NCI-H226 (cell line): ENCODE data around the gene TLR4.

Experiments used
- DNase-seq: peaks from one replicate; pipeline ENCODE4 v3.0.0-alpha.2; 2015

Gene TLR4

DNA sequence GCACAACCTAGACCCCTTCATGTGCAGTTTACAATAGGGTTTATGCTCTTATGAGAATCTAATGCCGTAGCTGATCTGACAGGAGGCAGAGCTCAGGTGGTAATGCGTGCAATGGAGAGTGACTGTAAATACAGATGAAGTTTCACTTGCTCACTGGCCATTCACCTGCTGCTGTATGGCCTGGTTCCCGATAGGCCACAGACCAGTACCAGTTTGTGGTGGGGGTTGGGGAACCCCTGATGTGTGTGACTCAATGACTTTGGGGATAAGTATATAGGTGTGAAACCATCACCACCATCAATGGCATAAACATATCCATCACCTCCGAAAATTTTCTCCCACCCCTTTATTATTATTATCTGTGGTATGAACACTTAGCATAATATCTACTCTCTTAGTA, 42.1 kb downstream of the TLR4 start:
- DNase-seq: no peak

DNA sequence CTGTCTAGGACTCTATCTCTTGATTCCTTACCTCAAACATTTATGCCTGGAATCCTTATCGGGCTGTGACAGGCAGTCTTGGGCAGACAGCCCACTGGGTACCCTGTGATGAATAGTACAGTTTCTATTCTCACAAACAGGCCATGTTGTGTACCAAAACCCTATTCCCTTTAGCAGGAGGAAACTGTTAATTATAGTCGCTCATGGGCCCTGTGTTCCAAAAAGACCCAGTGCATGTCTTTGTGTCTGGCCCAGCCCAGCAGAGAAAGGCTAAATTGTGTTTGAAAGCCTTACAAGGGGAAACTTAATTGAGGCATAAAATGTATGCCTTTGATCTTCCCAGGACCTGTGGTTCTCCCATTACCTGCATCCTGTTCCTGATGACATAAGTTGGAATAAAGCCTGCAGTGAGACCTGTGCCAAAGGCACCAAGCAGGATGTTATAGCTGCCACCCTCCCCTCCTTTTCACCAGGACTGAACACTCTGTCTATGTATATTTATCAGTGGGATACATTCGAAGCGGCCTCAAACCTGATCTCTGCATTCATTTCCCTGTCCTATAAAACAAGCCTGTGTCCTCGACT, 43.3 kb downstream of the TLR4 start:
- DNase-seq: no peak

DNA sequence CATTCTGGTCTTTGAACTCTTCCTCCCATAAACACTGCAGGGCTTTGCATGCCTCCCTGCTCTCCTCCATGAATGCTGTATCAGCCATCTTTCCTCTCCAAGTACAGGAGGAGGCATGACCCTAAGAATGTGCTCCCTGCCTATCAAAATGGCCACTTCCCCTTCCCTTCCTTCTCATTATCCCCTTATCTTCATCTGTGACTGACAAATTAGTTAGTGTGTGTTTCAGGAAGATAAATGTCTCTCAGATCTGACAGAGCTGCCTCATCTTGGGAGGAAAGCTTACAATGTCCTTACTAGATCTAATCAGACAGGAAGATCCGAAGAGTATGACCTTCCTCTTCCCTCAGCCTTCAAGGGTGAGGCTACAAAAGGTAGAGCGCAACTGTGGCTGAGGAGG, 46.2 kb downstream of the TLR4 start:
- DNase-seq: no peak

DNA sequence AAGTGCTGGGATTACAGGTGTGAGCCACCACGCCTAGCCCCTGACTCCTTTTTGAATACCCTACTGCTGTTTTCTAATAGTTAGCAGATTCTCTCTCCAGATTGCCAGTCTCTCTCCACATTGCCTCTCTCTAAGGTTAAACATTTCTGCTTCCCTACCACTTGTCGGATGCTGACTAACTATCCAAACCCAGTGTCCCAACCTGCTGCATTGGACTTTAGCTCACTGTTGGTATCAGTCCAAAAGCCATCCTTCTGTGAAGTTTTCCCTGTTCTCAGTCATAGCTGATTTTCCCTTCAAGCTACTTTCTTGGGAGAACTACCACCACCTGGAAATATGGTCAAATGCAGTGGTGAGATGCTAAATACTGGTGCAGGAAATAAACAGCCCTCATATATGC, 48.7 kb downstream of the TLR4 start:
- DNase-seq: no peak

DNA sequence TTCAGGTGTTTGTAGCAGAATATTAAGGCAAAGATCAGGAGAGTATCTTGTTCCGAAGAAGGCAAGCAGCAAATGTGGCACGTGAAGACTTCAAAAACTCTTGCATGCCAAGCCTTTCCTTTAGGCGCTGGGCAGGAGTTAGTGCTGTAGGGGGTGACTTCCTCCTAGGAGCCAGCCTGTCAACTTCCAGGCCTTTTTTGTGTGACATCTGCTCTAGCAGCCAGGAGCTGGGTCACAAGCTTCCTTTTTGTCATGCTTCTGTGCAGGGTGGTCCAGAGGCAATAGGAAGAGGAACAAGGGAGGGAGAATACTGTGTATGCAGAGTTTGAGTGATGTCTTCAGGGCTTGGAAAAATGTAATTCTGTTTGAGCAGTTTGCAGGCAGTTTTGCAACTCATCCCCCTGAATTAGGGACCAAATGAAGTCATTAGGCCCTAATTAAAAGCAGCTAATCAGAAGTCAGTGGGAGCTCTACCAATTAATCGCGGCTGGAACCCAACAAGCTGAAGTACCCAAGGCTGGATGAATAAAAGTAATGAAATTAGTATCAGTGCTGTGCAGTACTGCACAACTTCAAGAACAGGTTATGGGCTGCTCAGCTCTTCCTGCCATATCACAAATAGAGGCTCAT, 53.5 kb downstream of the TLR4 start:
- DNase-seq: no peak

DNA sequence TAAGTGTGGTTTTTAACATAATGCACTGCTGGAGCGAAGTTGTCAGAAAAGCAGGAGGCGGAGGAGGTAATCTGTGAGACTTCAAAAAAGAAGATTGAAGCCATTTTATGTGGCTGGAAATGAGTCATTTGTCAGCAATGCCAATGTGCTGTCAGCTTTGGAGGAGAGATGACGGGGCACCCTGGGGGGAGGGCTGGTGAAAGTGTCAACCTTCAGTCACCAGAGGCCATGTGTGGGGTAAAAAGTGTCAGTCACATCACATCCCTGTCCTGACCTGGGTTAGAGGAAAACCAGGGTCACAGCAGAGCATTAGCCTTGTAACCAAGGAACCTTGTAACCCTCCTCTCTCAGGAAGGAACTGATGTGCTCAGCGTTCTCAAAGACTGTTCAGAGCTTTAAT, 59.1 kb downstream of the TLR4 start:
- no peak for DNase-seq

DNA sequence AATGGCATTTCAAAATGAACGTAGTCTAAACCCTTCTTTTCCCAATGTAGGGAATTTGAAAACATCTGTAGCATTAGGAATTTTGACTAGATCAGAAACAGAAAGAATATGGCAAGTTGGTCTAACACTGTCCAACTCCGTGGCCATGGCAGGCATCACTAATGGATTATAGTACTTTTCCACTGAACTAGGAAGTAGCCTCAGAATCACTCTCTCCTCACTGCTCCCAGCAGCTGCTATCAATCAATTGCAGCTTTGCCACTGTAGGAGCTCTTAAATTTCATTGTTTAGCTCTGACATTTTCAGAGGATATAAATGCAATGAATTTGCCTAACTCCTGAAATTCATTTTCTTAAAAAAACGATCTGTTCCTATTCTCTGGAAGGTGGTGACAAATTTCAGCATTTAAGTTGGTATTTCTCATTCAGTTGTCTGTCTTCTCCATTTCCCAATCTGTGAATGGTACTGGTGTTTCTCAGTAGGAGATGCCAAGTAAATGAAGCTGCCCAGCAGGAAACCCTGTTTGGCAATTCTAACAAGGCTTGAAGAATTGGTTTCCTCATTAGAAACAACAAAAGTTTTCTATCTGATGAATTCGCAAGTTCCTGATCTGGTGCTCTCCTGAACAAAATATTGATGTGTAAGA, 64.7 kb downstream of the TLR4 start:
- DNase-seq: no peak

DNA sequence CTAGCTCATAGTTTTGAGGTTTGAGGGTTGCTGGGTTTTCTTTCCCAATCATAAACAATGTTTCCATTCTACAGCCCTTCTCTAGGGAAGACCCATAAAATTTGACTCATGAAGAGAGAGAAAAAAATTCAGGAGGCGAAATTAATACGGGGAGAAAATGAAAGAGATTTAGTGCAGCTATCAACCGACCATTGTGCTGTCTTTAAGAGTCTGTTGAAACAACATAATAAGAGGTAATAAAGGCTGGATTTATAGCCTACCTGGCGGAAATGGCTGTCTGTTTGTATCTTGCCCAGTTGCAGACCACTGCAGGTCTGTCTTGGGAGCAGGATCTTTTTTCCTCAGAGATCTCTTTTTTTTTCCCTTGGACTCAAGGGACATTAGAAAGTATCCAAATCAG, 66.9 kb downstream of the TLR4 start:
- DNase-seq: no peak

DNA sequence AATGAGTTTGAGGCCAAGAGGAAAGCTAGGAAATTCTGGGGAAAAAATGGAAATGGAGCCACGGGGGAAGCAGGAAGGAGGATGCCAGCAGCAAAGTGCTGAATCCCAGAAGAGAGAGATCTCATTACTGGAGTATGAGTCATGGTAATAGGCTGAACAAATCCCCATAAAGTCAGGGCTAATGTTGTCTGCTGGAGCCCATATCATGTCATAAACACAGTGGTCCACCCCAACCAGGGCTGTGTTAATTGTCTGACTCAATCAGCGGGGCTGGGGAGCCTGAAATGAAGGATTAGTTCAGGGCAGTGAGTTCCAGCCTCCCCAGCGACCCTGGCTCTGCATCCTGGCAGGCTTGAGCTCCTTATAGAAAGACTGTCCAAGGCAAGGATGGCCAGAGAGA, 68.8 kb downstream of the TLR4 start:
- DNase-seq: no peak
